Loucy (cell line): ENCODE measurements around the gene MMP13.

Experiments
- H2AFZ ChIP-seq: fragments of 200-600 bp; sonication (generic); 2 replicates; pipeline ENCODE4 v1.6.0; 2016; ENCODE audit warnings: antibody characterized with exemption, mild to moderate bottlenecking, low read length, moderate library complexity
- H3F3A ChIP-seq: fragments of 200-600 bp; 2 replicates; pipeline ENCODE4 v1.6.0; 2016; ENCODE audit warnings: antibody characterized with exemption, low read depth, mild to moderate bottlenecking
- H3K27me3 ChIP-seq: fragments of 200-600 bp; sonication (generic); 2 replicates; pipeline ENCODE4 v1.6.1; 2014; ENCODE audit warnings: low read length, mild to moderate bottlenecking; ENCODE audit not compliant: insufficient read depth, poor library complexity, severe bottlenecking
- H3K36me3 ChIP-seq: fragments of 200-600 bp; sonication (generic); 2 replicates; pipeline ENCODE4 v1.6.1; 2016; ENCODE audit warnings: low read length; ENCODE audit not compliant: insufficient read depth
- H3K4me1 ChIP-seq: fragments of 200-600 bp; sonication (generic); 2 replicates; pipeline ENCODE4 v1.5.1; 2014; ENCODE audit warnings: low read length, mild to moderate bottlenecking; ENCODE audit not compliant: insufficient read depth, poor library complexity, severe bottlenecking
- H3K4me2 ChIP-seq: fragments of 200-600 bp; sonication (generic); 2 replicates; pipeline ENCODE4 v1.6.0; 2014; ENCODE audit warnings: antibody characterized with exemption, low read length, low read depth, mild to moderate bottlenecking; ENCODE audit not compliant: poor library complexity, severe bottlenecking
- H3K4me3 ChIP-seq: fragments of 200-600 bp; sonication (generic); 2 replicates; pipeline ENCODE4 v1.5.1; 2014; ENCODE audit warnings: low read length, mild to moderate bottlenecking, mixed read lengths; ENCODE audit not compliant: poor library complexity, severe bottlenecking
- H3K79me2 ChIP-seq: fragments of 200-600 bp; sonication (generic); 2 replicates; pipeline ENCODE4 v1.6.1; 2014; ENCODE audit warnings: low read length; ENCODE audit not compliant: insufficient read depth
- H3K9ac ChIP-seq: fragments of 200-600 bp; sonication (generic); 2 replicates; pipeline ENCODE4 v1.6.0; 2014; ENCODE audit warnings: mild to moderate bottlenecking, low read depth, low read length, moderate library complexity; ENCODE audit not compliant: poor library complexity, severe bottlenecking
- H3K9me2 ChIP-seq: fragments of 200-600 bp; sonication (generic); replicated peaks from 2 replicates; pipeline ENCODE4 v1.6.1; 2016; ENCODE audit warnings: low read depth, low read length, mixed read lengths
- H3K9me3 ChIP-seq: fragments of 200-600 bp; sonication (generic); 2 replicates; pipeline ENCODE4 v1.6.1; 2014; ENCODE audit warnings: mild to moderate bottlenecking, antibody characterized with exemption, low read length, low read depth; ENCODE audit not compliant: insufficient read depth
- H4K20me1 ChIP-seq: fragments of 200-600 bp; sonication (generic); 2 replicates; pipeline ENCODE4 v1.6.0; 2014; ENCODE audit warnings: antibody characterized with exemption, low read length, mild to moderate bottlenecking; ENCODE audit not compliant: insufficient read depth, poor library complexity, severe bottlenecking
- CTCF ChIP-seq: fragments of 200-600 bp; sonication (generic); conservative IDR thresholded peaks from 2 replicates; pipeline ENCODE4 v1.5.1; 2014; ENCODE audit warnings: mild to moderate bottlenecking, antibody characterized with exemption, low read length
- EZH2phosphoT487 ChIP-seq: fragments of 200-600 bp; IDR thresholded peaks from 2 replicates; pipeline ENCODE4 v1.6.1; 2018; ENCODE audit warnings: antibody characterized with exemption, mild to moderate bottlenecking, moderate library complexity, borderline replicate concordance

MMP13 gene

DNA sequence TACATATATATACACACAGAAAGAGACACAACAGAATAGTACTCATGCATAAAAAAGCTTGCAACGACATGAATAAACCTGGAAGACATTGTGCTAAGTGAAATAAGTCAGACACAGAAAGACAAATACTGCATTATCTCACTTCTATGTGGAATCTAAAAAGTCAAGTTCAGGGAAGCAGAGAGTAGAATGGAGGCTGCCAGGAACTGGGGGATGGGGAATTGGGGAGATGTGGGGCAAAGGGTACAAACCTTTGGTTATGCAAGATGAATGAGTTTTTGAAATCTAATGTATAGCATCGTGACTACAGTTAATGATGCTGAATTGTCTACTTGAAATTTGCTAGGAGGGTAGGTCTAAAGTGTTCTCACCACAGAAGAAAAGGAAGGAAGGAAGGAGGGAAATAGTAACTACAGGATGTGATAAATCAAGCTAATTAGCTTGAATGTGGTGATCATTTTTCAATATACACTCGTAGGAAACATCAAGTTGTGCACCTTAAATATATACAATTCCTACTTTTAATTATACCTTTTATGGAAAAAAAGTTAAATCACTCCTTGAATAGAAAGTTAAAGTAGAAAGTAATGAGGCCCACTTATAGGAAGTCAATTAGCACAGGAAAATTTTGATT, 33.8 kb downstream of the MMP13 start:
- no peaks in the 10 kb centered on the region for H3F3A ChIP-seq

GRCh38 chr11:102920118-102920684, 35.3 kb downstream of the MMP13 start:
- Histone ChIP-seq H2AFZ (no peak overlapping the region), H3K4me3 (no peak overlapping the region), H4K20me1 (no peaks in the 10 kb centered on the region), H3F3A (no peaks in the 10 kb centered on the region), H3K4me2 (no peak overlapping the region), H3K27me3 (no peaks in the 10 kb centered on the region), H3K9ac (no peak overlapping the region), H3K79me2 (no peaks in the 10 kb centered on the region), H3K36me3 (no peaks in the 10 kb centered on the region), H3K9me3 (no peaks in the 10 kb centered on the region), H3K9me2 (no peaks in the 10 kb centered on the region), H3K4me1 (no peaks in the 10 kb centered on the region)
- TF ChIP-seq CTCF (no peak), EZH2phosphoT487 (no peak)

More for the DNA sequence above, 33.8 kb downstream of the MMP13 start:
- no peaks in the 10 kb centered on the region for H3K9me3 ChIP-seq
- H3K27me3 ChIP-seq = no peaks in the 10 kb centered on the region
- no peak overlapping the region for H3K9ac ChIP-seq
- H3K9me2 ChIP-seq = no peaks in the 10 kb centered on the region
- no peak overlapping the region for H3K4me2 ChIP-seq
- no peaks in the 10 kb centered on the region for H3K36me3 ChIP-seq
- no peaks in the 10 kb centered on the region for H3K4me1 ChIP-seq
- no peak overlapping the region for H3K4me3 ChIP-seq
- TF ChIP-seq CTCF (no peak), EZH2phosphoT487 (no peak)
- no peaks in the 10 kb centered on the region for H4K20me1 ChIP-seq
- no peak overlapping the region for H2AFZ ChIP-seq
- no peaks in the 10 kb centered on the region for H3K79me2 ChIP-seq

- no peak overlapping the region for H3K9ac ChIP-seq
- H3K9me3 ChIP-seq = no peaks in the 10 kb centered on the region
- 0 out of 2 replicates have a peak overlapping the region, but pooled peaks have one; percentile 3 for H2AFZ ChIP-seq
- H3K4me1 ChIP-seq = no peaks in the 10 kb centered on the region
- H3K4me3 ChIP-seq = no peak overlapping the region
- H3K4me2 ChIP-seq = no peak overlapping the region
- no peaks in the 10 kb centered on the region for H3K36me3 ChIP-seq
- H3K79me2 ChIP-seq = no peaks in the 10 kb centered on the region
- TF ChIP-seq EZH2phosphoT487 = no peak
- TF ChIP-seq CTCF = no peak
- H4K20me1 ChIP-seq = no peaks in the 10 kb centered on the region
- no peaks in the 10 kb centered on the region for H3K9me2 ChIP-seq
- H3K27me3 ChIP-seq = no peaks in the 10 kb centered on the region
- no peaks in the 10 kb centered on the region for H3F3A ChIP-seq
Measured at GRCh38 chr11:102915044-102915375, 40.5 kb downstream of the MMP13 start.
